ENCODE measurements around the gene YWHAG.
"Not testable (repeated sequence)": the region's sequence is repeated elsewhere in the genome, so short reads cannot be mapped to it uniquely, and the experiment has no call there.

YWHAG gene

DNA sequence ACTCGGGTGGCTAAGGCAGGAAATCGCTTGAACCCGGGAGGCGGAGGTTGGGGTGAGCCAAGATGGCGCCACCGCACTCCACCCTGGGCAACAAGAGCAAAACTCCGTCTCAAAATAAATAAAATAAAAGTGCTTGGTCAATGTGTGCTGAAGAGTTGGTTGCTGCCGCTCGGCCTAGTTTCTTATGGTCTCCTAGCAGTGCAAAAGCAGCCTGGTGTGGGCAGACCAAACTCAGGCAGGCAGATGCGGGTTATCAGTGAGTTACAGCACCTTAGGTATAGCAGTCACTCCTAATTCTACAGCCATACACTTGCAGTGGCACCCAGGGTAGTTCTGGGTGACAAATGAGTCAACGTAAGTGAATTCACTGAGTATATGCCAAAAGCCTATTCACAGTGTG is 33.7 kb downstream of the YWHAG start:
- H3K4me3 ChIP-seq (ENCODE audit: low read depth, low read length), result no peak overlapping the region
- TF ChIP-seq, protein P1, sequence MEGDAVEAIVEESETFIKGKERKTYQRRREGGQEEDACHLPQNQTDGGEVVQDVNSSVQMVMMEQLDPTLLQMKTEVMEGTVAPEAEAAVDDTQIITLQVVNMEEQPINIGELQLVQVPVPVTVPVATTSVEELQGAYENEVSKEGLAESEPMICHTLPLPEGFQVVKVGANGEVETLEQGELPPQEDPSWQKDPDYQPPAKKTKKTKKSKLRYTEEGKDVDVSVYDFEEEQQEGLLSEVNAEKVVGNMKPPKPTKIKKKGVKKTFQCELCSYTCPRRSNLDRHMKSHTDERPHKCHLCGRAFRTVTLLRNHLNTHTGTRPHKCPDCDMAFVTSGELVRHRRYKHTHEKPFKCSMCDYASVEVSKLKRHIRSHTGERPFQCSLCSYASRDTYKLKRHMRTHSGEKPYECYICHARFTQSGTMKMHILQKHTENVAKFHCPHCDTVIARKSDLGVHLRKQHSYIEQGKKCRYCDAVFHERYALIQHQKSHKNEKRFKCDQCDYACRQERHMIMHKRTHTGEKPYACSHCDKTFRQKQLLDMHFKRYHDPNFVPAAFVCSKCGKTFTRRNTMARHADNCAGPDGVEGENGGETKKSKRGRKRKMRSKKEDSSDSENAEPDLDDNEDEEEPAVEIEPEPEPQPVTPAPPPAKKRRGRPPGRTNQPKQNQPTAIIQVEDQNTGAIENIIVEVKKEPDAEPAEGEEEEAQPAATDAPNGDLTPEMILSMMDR (IDR thresholded peaks at IDR 0.05; ENCODE audit: borderline replicate concordance, insufficient read depth, low read depth, low read length), result no peak

DNA sequence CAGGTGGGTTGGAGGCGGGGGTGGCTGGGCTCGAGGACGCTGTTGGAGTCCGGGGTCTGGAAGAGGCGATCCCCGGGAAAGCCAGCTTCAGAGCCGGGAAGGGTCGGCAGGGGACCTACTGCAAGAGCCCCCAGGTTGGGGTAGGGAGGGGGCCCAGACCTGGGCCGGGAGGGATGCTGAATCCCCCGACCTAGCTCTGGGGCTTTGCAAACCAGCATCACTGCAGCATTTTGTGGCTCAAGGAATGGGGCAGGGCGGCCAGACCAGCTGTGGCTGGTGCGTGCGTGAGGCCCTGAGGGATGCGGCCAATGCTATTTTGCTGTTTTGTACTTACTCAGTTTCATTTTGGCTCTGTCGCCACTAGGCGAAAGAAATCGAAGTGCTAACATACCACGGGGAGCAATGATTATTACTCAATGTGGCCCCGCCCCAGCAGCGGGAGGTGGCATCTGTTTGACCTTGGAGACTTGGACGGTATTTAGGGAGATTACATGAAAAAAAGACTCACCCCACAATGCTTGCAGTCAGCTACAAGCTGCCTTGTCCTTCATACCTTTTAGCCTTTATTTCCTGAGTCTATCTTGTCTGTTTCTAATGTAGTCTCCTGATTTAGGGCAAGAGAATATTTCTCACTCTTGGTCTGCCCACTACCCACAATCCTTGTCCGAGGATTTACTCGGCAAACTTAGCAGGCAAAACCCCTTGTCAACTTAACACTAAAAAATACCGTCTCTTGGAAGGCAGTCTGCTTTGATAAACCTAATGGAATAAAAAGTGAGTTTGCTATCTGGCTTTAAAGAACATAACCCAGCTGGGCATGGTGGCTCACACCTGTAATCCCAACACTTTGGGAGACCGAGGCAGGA is 40.1 kb downstream of the YWHAG start:
- peak overlapping the region; percentile 85 for H3K4me3 ChIP-seq (ENCODE audit: low read depth, low read length)
- TF ChIP-seq, protein P1 (IDR thresholded peaks at IDR 0.05; ENCODE audit: borderline replicate concordance, insufficient read depth, low read depth, low read length), result peak; percentile 36; the same call in 1 of the 2 replicates

DNA sequence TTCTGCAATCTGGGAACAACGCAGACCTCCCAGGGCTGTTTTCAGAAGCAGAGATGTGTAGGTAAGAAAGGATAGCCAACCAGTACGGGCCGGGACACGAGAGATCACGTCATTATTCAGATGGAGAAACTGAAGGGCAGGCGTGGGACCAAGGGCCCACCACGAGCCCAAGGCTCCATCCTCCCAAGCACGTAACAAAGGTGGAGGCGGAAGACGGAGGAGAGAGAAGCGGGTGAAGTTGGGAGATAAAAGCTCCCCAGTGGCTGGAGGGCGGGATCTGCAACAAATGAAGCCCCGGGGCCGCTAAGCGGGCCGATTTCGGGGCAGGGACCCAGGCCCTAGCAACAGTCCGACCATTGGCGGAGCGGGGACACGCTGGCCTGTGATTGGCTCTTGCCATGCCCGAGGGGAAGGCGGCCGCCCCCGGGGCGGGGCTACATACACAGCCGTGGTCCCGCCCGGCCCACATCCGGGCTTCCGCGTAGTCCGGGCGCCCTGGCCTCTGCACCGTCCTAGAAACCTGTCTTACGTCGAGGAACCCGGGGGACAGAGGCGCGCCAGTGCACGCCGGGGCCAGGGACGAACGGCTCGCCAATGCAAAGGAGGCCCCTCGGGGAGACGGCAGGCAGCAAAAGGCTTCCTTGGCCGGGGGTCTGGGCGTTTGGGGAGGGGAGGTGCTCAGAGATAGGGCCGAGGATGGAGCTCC is 40.9 kb downstream of the YWHAG start:
- TF ChIP-seq, protein P1 (IDR thresholded peaks at IDR 0.05; ENCODE audit: borderline replicate concordance, insufficient read depth, low read depth, low read length), result no peak

DNA sequence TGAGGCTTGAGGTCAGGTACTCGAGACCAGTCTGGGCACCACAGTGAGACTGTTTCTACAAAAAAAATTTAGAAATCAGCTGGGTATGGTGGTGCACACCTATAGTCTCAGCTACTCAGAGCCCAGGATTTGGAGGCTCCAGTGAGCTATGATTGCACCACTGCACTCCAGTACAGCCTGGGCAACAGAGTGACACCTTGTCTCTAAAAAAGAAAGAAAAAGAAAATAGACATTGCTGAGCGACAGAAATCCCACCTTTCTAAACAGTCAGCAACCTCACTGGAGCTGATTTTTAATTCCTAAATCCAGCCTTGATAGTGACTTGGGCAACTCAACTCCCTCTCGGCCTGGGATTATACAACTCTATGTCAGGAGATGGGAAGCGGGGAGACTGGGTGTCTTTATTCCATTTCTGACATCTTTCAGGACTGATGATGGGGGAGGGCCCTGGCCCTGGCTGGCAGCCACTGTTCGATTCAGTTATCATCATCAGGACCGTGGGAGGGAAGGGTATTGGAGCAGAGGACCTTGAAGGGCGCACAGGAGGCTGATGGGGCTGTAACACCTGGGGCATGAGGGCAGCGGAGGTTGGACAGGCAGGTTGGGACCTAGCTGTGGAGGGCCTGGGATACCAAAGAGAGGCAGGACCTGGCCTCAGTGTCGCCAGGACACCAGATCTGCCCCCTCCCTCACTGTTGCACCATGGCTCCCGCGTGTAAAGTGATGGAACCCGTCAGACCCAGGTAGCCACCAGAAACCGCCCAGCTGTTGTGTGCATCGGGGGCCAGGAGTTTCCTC is 41.6 kb downstream of the YWHAG start:
- H3K4me3 ChIP-seq (ENCODE audit: low read depth, low read length), result peak overlapping the region; percentile 48
- TF ChIP-seq, protein P1 (IDR thresholded peaks at IDR 0.05; ENCODE audit: borderline replicate concordance, insufficient read depth, low read depth, low read length), result no peak

More for the DNA sequence above, 40.9 kb downstream of the YWHAG start:
- H3K4me3 ChIP-seq (ENCODE audit: low read depth, low read length), result peak overlapping the region; percentile 85

DNA sequence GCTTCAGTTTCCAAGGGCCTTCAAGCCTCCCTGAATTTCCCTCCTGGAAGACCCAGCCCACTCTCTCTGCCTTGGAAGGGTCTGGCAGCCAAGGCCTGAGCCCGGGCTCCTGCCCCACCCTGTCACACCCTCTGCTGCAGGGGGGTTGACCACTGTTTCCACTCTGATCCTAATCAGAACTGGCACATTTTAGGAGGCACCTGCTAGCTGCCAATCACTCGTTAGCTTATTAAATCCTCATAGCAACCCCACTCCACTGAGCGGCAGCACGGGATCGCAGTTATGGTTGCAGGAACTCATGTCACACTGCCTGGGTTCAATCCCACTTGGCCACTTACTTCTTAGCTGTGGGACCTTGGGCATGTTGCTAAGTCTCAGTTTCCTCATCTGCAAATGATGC is 43.4 kb downstream of the YWHAG start:
- TF ChIP-seq, protein P1 (IDR thresholded peaks at IDR 0.05; ENCODE audit: borderline replicate concordance, insufficient read depth, low read depth, low read length), result no peak
- H3K4me3 ChIP-seq (ENCODE audit: low read depth, low read length), result no peak overlapping the region

DNA sequence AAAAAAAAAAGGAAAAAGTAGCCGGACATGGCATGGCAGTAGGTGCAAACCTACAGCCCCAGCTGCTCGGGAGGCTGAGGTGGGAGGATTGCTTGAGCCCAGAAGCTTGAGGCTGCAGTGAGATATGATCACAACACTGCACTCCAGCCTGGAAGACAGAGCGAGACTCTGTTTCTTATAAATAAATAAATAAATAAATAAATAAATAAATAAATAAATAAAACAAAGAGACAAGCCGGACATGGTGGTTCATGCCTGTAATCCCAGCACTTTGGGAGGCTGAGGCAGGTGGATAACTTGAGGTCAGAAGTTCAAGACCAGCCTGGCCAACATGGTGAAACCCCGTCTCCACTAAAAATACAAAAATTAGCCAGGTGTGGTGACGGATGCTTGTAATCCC is 44.1 kb downstream of the YWHAG start:
- H3K4me3 ChIP-seq (ENCODE audit: low read depth, low read length), result not testable (repeated sequence)

DNA sequence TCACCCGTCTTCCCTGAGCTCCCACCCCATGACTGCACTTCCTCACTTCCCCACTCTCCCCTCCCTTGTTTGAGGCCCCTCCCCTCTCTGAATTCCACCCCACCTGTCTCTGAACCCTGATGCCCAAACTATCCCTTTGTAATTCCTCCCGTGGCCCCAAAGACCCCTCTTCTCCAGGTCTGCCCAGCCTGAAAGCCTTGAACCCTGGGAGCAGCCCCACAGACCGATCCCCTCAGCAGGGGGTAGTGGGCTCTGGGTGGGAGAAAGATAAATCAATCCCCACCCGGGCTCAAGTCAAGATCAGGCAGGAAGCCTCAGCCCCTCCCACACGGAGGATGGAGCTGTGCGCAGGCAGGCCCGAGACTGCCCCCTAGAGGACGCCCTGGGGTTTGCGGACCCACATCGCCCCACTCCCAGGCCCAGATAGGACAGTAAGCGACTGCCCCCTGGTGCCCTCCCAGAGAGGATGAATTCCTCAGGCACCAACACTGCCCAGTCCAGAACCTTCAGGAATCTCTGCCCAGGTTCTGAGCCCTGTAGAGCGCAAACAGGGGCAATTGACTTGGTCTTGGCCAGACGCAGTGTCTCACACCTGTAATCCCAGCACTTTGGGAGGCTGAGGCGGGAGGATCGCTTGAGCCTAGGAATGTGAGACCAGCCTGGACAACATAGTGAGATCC is 44.6 kb downstream of the YWHAG start:
- no peak overlapping the region for H3K4me3 ChIP-seq (ENCODE audit: low read depth, low read length)
- TF ChIP-seq, protein P1 (IDR thresholded peaks at IDR 0.05; ENCODE audit: borderline replicate concordance, insufficient read depth, low read depth, low read length), result peak; percentile 100

DNA sequence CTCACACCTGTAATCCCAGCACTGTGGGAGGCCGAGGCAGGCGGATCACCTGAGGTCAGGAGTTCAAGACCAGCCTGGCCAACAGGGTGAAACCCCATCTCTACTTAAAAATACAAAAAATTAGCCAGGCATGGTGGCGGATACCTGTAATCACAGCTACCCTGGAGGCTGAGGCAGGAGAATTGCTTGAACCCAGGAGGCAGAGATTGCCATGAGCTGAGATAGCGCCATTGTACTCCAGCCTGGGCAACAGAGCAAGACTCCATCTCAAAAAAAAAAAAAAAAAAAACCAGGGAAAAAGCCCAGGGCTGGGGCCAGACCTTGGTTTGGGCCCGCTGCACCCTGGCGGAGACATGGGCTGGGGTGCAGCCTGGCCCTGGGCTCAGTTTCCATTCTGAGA is 47.0 kb downstream of the YWHAG start:
- H3K4me3 ChIP-seq (ENCODE audit: low read depth, low read length), result not testable (repeated sequence)
